Ovary (tissue), 3 donors: ENCODE measurements around the gene STAG3.

Source experiments
- CTCF ChIP-seq, 3 donors: fragments of 450-650 bp in 2 of 3; fragments of 200-600 bp in 1 of 3; IDR thresholded peaks; one replicate each; pipeline versions ENCODE4 v1.5.1 to v1.8.0; 2016 to 2022; ENCODE audit warnings: antibody characterized with exemption in 3 of 3, mild to moderate bottlenecking in 1 of 3
- EP300 ChIP-seq: sonication (generic); formaldehyde crosslinking; IDR thresholded peaks from one replicate; pipeline ENCODE4 v1.6.1; 2017; ENCODE audit warnings: antibody characterized with exemption
- POLR2A ChIP-seq: fragments of 450-650 bp; IDR thresholded peaks from one replicate; pipeline ENCODE4 v1.6.1; 2017; ENCODE audit warnings: antibody characterized with exemption, mild to moderate bottlenecking, moderate library complexity
- donor health status: DM: no; HTN: no; CAD: no.

- no peak for TF ChIP-seq CTCF (IDR thresholded peaks at IDR 0.05)
- no peak for TF ChIP-seq POLR2A
- no peak for TF ChIP-seq EP300
These were observed 35.3 kb upstream of the STAG3 start for GRCh38 chr7:100142461-100142860.
